AG09319 (cell line): ENCODE measurements around the gene CAMK2N1.

Experiments
- DNase-seq: peaks from one replicate; pipeline ENCODE4 v3.0.0-alpha.2; 2010; ENCODE audit warnings: low read depth; ENCODE audit errors: extremely low read depth
- CTCF ChIP-seq: IDR thresholded peaks from 2 replicates; pipeline ENCODE4 v1.5.1; 2011; ENCODE audit warnings: low read depth, mild to moderate bottlenecking, inconsistent platforms, low read length, moderate library complexity

CAMK2N1 gene

DNA sequence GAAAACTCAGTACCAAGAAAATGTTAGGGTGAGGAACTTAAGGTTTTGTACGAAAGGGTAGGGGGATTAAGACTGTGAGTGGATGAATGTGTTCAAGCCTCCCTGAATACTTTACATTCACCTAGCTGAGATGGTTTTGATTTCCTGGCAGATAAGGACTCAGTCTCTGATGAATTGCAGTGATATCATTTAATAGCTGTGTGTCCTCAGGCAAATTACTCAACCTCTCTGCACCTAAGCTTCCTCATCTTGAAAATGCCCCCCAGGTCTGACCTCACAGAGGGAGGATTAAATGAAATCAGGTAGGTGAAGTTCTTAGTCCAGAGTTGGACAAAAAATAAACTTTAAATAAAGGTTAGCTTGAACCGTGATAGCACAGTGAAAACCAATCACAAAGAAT lies 48.4 kb downstream of the CAMK2N1 start:
- TF ChIP-seq CTCF: no peak
- DNase-seq: no peak

DNA sequence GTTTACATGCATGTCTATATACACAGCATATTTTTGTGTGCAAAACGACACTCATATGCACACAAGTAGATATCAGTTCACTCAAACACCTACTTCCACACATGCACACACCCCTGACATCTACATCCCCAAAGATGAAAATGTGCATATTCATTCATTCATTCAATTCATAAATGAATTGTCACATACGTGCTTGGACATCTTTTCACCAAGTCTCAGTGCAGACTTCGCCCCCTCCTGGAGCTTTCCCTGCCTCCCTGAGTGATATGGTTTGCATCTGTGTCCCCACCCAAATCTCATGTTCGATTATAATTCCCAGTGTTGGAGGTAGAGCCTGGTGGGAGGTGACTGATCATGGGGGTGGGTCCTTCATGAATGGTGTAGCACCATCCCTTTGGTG lies 53.1 kb downstream of the CAMK2N1 start:
- no peak for TF ChIP-seq CTCF
- no peak for DNase-seq
